HEK293T (cell line): Measurements from ENCODE around the gene ARMH3.

Experiments used
- FOXM1 ChIP-seq: fragments of 450-650 bp; IDR thresholded peaks from 2 replicates; pipeline ENCODE4 v1.6.1; 2017; ENCODE audit warnings: mild to moderate bottlenecking, borderline replicate concordance
- HDGF ChIP-seq: fragments of 450-650 bp; IDR thresholded peaks from 2 replicates; pipeline ENCODE4 v1.6.1; 2017; ENCODE audit warnings: antibody characterized with exemption, borderline replicate concordance
- L3MBTL2 ChIP-seq: fragments of 450-650 bp; conservative IDR thresholded peaks from 2 replicates; pipeline ENCODE4 v1.6.1; 2016; ENCODE audit warnings: mild to moderate bottlenecking
- NFRKB ChIP-seq: fragments of 450-650 bp; IDR thresholded peaks from 2 replicates; pipeline ENCODE4 v1.6.1; 2016; ENCODE audit warnings: mild to moderate bottlenecking, moderate library complexity
- SP1 ChIP-seq: fragments of 450-650 bp; IDR thresholded peaks from 2 replicates; pipeline ENCODE4 v1.6.1; 2017
- SUZ12 ChIP-seq: fragments of 450-650 bp; IDR thresholded peaks from 2 replicates; pipeline ENCODE4 v1.6.1; 2016; ENCODE audit warnings: mild to moderate bottlenecking
- ZNF384 ChIP-seq: fragments of 450-650 bp; IDR thresholded peaks from 2 replicates; pipeline ENCODE4 v1.6.1; 2016

DNA sequence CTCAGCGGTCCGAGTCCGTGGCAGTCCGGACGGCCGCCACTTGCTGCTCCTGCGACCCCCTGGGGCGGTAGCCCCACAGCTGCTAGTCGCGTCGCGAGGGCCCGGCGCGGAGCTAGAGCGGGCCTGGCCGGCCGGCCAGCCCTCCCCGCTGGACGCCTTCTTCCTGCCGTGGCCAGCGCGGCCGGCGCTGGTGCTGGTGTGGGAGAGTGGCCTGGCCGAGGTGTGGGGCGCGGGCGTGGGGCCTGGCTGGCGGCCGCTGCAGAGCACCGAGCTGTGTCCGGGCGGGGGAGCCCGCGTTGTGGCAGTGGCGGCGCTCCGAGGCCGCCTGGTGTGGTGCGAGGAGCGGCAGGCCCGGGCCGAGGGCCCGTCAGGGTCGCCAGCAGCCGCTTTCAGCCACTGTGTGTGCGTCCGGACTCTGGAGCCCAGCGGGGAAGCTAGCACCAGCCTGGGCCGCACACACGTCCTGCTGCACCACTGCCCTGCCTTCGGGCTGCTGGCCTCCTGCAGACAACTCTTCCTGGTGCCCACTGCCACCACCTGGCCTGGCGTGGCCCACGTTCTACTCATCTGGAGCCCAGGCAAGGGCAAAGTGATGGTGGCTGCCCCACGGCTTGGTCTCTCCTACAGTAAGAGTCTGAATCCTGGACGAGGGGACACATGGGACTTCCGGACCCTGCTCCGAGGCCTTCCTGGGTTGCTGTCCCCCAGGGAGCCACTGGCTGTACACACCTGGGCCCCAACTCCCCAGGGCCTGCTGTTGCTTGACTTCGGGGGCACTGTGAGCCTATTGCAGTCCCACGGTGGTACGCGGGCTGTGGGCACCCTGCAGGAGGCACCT, 9.8 kb upstream of the ARMH3 start:
- TF ChIP-seq L3MBTL2 (no peak), HDGF (no peak), NFRKB (no peak), SP1 (no peak), ZNF384 (no peak), FOXM1 (no peak), SUZ12 (no peak)
